Esophagus mucosa (tissue), 1 donor: Measurements from ENCODE around the gene GRAMD4. TPM values are rescaled to one million over a fixed set of nuclear protein-coding genes. Genes with fewer than 3 reads are reported as not detected.

Experiments
- ATAC-seq: fragments of 200-7000 bp; cut with Tn5 transposase; one replicate; pipeline ENCODE4 v1.9.1; 2020
- total RNA-seq: library from RNA; stranded (reverse); gene quantifications from one replicate; pipeline ENCODE4 v1.2.4, GENCODE V29; 2023
- donor health status: DM: yes; HTN: yes; CAD: no.

Gene GRAMD4
- total RNA-seq, 1 donor from 2014 or later = 37.7 TPM

- ATAC-seq = no peak
These were observed 74.4 kb downstream of the GRAMD4 start for GRCh38 chr22:46694416-46695170.

- peak; percentile 16 for ATAC-seq
These were observed 75.4 kb downstream of the GRAMD4 start for GRCh38 chr22:46695346-46696228.

- no peak for ATAC-seq
These were observed 76.0 kb downstream of the GRAMD4 start for GRCh38 chr22:46696229-46696518.

- ATAC-seq = no peak
These were observed 76.4 kb downstream of the GRAMD4 start for GRCh38 chr22:46696614-46697013.

GRCh38 chr22:46697811-46698515, 77.8 kb downstream of the GRAMD4 start:
- no peak for ATAC-seq

- ATAC-seq = no peak
These were observed 78.9 kb downstream of the GRAMD4 start for GRCh38 chr22:46699091-46699490.

GRCh38 chr22:46701262-46701661, 81.1 kb downstream of the GRAMD4 start:
- ATAC-seq = no peak

GRCh38 chr22:46703171-46703995, 83.2 kb downstream of the GRAMD4 start:
- no peak for ATAC-seq

- ATAC-seq = no peak
These were observed 83.8 kb downstream of the GRAMD4 start for GRCh38 chr22:46703996-46704370.

GRCh38 chr22:46706060-46706459, 85.9 kb downstream of the GRAMD4 start:
- no peak for ATAC-seq

- no peak for ATAC-seq
These were observed 87.1 kb downstream of the GRAMD4 start for GRCh38 chr22:46707305-46707704.

- no peak for ATAC-seq
These were observed 87.8 kb downstream of the GRAMD4 start for GRCh38 chr22:46707827-46708570.

- no peak for ATAC-seq
These were observed 88.7 kb downstream of the GRAMD4 start for GRCh38 chr22:46708766-46709330.

GRCh38 chr22:46710806-46711205, 90.6 kb downstream of the GRAMD4 start:
- peak; percentile 85 for ATAC-seq

- no peak for ATAC-seq
These were observed 92.1 kb downstream of the GRAMD4 start for GRCh38 chr22:46712288-46712687.

GRCh38 chr22:46714550-46714949, 94.4 kb downstream of the GRAMD4 start:
- no peak for ATAC-seq

- ATAC-seq = no peak
These were observed 99.7 kb downstream of the GRAMD4 start for GRCh38 chr22:46719921-46720320.

- ATAC-seq = peak; percentile 78
These were observed 101.4 kb downstream of the GRAMD4 start for GRCh38 chr22:46721501-46722085.

- ATAC-seq = no peak
These were observed 103.7 kb downstream of the GRAMD4 start for GRCh38 chr22:46723882-46724281.

GRCh38 chr22:46725096-46725495, 104.9 kb downstream of the GRAMD4 start:
- no peak for ATAC-seq
